Myocyte (in vitro differentiated cells): ENCODE measurements around the gene SPTLC3. TPM values are rescaled to one million over a fixed set of nuclear protein-coding genes. Genes with fewer than 3 reads are reported as not detected.

Source experiments
- DNase-seq: peaks from one replicate; pipeline ENCODE4 v3.0.0-alpha.2; 2012; ENCODE audit warnings: low read depth
- total RNA-seq: library from RNA; depleted of rRNA; stranded (reverse); fragments of >200 nt; gene quantifications from 2 replicates; pipeline ENCODE4 v1.2.3, GENCODE V29; 2014

SPTLC3 gene
- total RNA-seq, 1 donor from 2014 or later, result 9.0 TPM

DNA sequence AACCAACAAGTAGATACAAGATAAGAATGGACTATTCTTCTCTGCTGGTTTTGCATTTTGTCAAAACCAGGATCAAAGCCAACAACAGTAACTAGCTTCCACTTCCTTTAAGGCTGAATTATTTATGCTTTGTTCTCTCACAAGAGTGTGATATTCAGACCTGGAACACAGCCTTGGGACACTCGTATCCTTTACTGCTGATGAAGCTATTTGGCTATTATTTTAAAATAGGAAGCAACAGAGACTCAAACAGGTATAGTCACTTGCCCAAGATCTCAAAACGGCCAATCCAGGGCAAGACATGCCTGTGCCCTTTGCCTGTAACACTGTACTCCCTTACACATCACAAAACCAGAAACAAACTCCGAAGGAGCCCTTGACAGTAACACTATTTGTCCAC lies 19.9 kb downstream of the SPTLC3 start:
- DNase-seq, result no peak

DNA sequence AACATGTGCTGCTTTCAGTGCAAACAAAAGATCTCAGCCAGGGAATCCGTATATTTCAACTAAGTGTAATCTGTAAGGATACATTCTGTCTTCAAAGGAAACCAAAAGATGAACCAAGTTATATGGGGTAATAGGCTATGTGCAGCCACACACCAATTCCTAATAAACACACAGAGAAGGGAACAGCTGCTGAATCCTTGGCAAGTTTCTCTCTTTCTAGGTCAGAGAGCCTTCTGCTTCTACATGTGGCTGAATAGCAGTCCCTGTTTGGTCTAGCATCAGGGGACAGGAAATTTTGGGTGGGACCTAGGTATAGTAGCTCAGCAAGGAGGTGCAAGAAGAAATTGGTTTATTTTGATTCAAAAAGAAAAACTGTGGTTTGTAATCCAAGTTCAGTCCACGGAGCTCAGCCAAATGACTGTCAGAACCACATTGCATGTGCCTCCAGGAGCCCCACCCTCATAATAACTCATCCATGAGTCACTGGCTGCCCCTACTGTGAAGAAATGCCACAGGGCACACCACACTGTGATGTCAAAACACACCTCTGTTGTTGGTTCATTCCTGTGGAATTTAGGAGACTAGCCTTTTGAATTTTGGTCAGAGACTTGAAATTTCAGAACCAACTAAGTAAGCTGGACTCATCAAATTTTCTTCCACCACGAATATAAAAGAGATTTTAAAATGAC lies 21.1 kb downstream of the SPTLC3 start:
- DNase-seq, result peak; percentile 95

DNA sequence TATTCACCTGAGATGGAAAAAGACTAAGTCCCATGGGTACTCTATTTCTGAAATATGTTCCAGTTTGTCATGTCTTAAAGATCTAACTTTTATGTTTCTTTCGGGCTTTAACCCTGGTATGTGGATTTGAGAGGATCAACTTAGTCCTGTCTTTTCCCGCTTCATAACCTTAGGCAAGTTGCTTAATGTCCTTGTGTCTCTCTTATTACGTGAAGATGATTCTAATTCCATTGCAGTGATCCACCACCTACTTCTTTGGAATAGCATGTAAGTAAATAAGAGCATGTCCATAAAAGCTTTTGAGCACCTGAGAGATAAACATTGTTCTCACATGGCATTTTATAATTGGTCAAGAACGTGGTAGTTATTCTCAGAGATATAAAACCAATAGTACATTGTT lies 23.0 kb downstream of the SPTLC3 start:
- no peak for DNase-seq

DNA sequence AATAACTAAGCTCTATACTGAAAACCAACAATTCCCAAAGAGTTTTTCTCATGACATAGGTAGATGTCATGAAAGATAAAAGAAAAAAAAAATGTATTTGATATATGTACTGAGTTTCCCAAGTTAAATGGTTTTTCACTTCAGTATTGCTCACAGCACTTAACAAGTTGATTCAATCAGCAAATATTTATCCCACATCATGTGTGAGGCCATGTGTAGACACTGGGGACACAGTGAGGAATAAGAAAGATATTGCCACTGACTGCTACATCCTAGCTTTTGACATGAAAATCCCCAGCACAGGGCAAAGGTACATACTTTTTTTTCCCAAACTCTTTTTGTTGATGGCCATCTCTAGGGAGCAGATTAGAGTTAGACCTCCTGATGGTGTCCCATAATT lies 25.3 kb downstream of the SPTLC3 start:
- DNase-seq, result no peak

DNA sequence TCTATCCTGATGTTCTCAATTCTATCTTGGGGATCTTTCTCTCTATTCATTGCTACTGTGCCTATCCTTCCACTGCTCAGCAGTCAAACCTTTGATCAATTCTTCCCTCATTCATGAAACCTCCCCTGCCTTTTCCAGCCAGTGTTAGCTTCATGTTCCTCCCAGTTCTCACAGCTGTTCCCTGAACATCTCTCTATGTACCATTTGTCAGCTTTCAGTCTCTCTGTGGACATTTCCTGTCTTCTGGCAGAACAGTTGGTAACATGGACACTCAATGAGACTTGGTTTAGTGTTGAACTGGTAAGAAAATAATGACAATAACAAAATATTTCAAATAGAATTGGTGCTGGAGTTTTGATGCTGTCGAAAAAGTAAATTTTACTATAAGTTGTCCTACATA lies 26.2 kb downstream of the SPTLC3 start:
- peak; percentile 80 for DNase-seq

DNA sequence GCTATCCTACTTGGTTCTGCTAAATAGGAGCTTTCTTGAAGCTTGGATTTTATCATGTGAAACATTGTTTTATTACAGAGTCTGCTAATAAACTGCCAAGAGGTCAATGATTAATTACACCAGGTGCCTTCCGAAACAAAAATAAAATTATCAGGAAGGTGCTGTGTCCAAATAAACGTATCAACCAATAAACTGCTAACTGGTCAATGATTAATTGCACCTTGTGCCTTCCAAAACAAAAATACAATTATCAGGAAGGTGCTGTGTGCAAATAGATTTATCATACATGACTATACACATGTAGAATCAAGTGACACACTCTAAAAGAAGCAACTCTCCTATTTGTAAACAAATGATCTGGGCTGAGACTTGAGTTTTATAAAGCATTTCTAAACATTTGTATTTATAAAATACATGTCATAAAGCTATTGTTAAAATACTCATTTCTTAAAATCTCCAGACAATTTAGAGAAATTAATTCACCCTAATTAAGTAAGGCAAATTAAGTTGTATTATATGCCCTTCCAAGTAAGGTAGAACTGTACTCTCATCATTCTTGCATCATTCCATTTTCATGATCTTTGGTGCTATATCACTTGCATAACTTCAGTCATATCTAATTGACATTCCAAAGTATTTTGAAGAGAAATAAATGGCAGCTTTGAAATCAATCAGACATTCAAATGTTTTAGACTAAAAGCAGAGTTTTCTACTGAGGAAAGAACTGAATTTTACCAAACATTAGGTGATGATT lies 26.8 kb downstream of the SPTLC3 start:
- DNase-seq, result no peak

DNA sequence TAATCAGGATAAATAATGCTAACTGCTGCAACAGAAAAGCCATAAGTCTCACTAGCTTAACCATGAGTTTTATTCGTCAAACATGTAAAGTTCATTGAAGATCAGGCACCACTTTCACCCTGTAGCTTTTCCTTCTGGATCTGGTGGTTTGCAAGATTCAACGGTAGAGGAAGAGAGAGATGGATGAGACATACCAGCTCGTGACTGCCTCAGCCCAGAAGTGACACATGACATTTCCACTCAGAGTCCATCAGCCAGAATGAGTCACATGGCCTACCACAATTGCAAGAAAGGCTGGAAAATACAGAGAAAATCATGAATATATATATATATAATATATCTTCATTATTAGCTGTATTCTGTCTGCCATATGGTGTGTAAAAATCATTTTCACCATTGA lies 29.0 kb downstream of the SPTLC3 start:
- DNase-seq, result peak; percentile 62

DNA sequence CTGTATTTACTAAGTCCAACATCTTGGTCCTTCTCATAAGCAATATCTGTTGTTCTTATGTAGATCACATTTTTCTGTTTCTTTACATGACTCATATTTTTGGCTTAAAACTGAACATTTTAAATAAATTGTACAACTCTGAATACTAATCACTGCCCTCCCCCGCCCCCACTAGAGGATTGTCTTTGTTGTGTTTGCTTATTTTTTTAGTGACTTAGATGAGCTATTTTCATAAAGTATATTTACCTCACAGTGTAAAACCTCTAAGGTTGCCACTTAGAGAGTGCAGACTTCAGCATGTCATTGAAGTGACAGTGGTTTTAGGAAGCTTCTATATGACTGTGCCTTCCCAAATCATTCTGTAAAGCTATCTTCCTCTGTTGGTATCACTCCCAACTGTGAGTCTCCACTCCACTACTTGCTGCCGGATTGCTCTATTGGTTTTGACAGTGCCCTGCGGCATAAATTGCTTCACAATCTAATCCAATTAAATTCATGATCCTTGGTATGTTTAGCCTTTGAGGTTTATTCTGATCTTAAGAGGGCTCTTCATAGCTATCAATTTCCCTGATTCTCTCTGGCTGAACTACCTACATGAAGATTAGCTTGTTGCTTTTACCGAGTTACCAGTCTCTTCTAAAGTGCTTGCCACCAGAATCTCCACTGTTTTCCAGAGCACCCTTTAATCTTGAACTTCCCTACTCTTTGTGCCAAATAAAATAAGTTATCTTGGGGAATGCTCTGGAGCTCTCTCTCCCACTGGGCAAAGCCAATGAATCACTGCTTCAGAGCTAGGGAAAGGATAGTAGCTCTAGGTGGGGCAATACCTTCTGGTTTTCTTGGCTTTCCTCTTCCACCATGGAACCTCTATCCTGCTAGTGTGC lies 33.0 kb downstream of the SPTLC3 start:
- DNase-seq, result no peak

DNA sequence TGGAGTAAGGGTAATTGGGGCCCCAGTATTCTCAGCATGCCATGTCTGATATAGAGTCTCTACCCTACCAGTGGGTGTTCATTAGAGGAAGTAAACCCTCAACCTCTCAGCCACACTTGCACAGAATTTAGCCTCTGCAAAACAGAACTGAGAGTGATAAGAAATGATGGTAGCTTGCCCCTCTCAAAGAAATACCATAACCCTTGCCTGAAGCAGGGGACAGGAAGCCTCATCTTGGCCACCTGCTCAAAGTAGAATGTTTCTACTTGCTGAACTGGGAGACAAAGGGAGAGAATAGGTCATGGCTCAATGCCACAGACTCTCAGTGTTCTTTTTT lies 33.7 kb downstream of the SPTLC3 start:
- DNase-seq, result no peak

DNA sequence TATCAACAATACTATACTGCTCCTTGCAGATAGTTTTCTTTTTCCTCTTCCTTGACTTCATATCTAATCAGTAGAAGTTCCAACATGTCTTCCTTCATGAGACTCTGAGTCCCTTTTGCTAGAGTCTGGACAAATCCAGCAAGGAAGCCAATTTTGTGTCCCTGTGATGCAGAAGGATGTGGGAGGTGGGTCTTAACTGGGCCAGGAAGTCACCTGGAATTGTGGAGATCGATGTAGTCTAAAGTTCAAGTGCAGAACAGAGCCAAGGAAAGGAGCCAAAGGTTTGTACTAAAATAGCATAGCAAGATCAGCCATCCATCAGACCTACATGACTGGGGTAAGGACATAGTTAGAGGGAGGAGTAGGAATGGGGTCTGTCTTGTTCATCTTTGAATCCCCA lies 37.6 kb downstream of the SPTLC3 start:
- DNase-seq, result no peak

DNA sequence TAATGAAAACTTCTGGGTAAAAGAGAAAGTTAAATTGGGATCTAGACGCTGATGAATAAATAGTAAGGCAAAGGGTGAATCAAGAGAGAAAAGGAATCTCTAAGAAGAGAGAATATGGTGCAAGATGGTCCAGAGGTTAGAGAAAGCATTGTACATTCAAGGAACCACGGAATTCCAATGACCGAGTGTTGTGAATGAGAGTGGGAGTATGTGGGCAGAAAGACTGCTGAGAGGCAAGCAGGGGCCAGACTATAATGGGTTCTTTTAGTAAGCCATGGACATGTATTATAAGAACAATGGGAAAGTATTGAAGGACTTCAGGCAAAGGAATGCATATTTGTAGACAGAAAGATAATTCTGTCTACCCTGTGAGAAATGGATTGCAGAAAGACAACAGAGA lies 45.2 kb downstream of the SPTLC3 start:
- no peak for DNase-seq

DNA sequence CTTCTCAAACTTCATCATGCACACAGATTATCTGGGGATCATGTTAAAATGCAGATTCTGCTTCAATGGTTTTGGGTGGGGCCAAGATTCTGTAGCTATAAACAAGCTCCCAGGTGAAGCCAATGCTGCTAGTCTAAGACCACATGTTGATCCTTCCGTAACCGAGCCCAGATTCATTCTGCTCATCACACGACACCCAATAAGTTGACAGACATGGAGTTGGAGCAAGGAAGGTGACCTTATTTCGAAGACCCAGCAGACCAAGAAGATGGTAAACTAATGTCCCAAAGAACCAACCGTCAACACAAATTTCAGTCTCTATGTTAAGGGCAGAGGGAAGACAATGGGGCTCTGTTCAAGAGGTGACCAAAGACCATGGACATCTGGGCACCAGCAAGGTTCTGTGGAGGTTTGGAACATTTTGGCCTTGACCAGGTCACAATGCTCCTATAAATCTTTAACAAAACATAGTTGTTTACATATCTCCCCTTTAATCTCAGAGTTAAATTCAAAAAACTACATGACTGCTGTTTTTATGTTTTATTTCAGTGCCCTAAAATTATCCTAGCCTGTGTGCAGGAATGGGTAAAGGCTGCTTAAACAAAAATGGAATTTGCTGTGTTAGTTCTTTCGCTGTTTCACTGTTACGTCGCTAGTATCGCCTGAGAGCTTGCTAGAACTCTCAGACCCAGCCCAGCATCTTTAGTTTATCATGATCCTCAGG lies 50.1 kb downstream of the SPTLC3 start:
- no peak for DNase-seq

DNA sequence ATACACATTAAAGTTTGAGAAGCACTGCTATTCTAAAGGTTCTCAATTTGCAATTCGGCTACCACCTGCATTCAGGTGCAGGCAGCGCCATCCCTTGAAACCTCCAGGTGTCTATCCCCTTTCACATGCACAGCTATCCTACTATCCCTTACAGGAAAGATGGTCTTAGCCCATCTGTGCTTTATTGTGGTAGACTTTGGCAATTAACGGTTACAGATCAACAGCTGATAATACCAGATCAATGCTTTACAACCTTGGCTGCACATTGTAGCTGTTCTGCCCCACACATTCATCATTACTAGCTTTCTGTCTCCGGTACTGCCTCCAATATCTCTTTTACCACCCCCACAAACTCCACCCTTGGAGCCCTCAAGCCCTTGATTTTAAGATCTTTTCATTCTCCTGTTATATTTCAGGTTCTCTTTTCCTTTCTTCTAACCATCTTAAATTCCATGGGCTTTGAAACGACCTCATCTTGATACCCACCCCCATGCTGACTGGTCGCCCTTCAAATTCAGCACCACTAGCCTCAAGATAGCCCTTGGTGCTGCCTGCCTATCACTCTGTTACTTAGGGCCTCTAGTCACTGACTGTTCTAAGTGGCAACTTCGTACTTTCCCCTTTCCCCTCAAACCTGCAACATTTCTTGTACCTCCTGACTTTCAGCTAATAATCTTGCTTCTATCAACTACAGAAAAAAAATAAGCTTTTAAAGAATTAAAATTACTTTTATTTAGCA lies 50.8 kb downstream of the SPTLC3 start:
- no peak for DNase-seq

DNA sequence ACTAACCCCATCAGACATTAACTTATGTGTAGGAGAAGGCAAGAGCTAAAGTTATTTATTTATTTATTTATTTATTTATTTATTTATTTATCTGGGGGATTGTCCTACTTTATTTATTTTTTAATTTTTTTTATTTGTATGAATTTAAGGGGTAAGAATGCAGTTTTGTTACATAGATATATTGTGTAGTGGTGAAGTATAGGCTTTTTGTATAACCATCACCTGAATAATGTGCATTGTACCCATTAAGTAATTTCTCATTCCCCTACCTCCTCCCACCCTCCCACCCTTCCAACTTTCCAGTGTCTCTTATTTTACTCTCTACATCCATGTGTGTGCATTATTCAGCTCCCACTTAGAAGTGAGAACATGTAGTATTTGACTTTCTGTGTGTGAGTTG lies 51.6 kb downstream of the SPTLC3 start:
- DNase-seq, result no peak

DNA sequence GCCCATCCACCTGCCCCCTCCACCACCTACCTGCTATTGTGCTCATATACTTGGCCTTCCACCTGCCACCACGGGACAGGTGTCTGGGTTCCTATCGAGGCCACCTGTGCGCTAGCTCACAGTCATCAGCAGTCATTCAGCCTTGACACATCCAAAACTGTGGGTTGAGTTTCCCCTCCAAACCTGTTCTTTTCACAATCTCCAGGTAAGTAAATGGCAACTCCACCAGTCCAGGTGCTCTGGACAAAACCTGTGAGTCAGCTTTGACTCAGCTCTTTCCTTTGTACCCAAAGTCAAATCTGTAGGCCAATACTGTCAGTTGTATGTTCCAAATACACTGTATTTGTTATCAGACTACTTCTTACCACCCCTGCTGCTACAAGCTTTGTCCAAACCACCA lies 52.6 kb downstream of the SPTLC3 start:
- DNase-seq, result no peak

DNA sequence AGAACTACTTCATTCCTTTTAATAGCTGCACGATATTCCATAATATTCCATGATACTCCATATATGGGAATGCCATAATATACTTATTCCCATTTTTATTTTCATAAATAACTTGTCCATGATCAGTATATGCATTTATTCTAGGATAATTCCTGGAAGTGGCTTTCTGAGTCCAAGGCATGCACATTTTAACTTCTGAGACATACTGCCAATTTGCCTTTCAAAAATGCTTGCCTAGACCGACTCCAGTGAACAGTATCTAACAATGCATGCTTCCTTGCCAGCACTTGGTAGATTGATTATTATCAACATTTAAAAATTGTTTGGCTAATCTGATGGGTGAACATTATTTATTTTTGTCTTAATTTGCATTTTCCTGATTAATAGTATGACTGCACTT lies 54.0 kb downstream of the SPTLC3 start:
- no peak for DNase-seq

DNA sequence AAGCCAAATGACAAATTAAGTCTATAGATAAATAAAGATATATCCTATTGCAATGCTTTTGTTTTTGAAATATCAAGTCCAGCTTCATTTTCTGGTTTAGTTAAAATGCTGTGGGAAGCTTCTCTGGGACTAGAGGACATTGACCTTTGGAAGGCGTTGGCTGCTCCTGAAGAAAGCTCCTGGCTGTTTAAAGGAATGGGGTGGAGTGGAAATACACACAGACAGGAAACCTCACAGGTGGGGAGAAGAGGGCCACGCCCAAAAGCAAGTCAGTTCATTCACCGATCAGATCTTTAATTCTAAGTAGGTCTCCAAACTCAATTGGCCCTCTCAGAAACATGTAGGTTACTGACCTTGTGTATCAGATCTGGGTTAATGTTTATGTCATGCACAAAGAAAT lies 59.6 kb downstream of the SPTLC3 start:
- no peak for DNase-seq

DNA sequence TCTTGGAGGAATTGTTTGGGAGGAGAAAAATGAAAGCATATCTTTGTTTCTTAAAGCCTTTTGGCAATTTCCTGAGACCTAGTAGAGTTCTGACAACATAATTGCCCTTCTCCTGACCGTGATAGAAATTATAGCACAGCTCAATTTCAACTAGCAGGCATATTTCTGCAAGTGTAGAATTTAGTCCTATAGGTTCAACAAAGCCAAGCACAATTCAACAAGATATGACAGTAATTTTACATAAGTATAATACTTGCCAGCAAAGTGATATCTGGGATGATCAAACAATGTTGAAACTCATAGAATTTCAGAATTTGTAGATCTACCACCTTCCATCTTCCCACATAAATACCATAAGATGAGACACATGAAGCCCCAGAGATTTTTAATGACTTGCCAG lies 73.1 kb downstream of the SPTLC3 start:
- DNase-seq, result no peak

DNA sequence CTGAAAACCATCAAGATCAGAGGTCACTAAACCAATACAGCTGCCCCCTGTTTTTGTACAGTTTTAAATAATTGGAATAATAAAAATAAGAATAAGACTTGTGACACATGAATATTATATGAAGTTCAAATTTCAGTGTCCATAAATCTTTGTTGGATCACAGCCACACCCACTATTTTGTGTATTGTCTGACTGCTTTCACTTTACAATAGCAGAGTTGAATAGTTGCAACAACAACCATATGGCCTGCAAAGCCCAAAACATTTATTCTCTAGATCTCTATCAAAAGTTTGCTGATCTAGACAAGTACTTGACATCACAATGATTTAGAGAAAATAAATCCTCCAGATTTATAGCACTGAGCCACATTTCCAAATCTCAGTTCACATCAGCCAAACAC lies 73.6 kb downstream of the SPTLC3 start:
- DNase-seq, result no peak

DNA sequence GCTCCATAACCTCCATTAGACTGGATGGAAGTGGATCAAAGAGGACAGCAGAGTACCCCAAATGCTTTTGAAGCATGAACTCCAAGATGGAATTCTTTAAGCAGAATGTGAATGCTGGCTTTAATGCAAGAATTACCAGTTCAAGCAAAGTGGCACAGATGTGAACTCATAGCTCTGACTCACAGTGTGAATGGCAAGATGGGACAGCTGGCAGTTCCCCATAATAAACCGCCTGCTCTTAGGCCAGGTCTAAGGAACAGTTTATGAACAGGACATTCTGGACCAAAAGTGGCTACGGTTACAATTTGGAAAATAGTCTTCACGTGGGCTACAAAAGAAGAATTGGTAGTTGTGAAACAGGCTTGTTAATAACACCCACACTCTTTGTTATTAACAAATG lies 76.5 kb downstream of the SPTLC3 start:
- peak; percentile 77 for DNase-seq

DNA sequence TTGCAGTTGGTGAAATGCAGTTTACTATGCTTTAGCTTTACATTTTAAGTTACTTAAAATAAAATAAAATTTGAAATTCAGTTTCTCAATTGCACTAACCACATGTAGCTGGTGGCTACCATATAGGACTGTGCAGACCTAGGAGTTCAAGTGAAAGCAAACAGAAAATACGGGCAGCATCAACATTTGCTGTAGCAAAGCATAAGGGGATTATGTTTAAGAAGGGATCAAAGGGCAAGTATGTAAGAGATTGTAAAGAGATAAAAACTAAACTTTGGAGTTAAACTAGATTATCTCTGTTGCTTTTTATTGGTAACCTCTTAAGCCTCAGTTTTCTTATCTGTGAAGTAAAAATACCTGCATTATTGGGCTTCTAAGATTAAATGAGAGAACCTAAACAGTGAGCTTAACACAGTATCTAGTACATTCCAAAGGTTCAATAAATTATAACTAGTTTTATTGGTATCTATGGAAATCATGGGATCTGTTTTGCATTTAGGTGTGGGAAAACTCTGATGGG lies 81.2 kb downstream of the SPTLC3 start:
- DNase-seq, result no peak
